Anterior cingulate cortex (tissue), 58 donors: ENCODE data around the gene UBQLN1.
"Not testable (repeated sequence)": the region's sequence is repeated elsewhere in the genome, so short reads cannot be mapped to it uniquely, and the experiment has no call there.

ENCODE experiments used
- DNase-seq, 58 donors: peaks; one replicate each; lab custom pipeline; 2025; lab: John Stamatoyannopoulos, UW

The UBQLN1 gene

GRCh38 chr9:83639266-83639665 is 68.5 kb downstream of the UBQLN1 start:
- no peak for DNase-seq

- DNase-seq, result no peak
Measured at GRCh38 chr9:83637389-83637788, 70.4 kb downstream of the UBQLN1 start.

GRCh38 chr9:83636813-83637212 is 70.9 kb downstream of the UBQLN1 start:
- DNase-seq, result no peak

- no peak for DNase-seq
Measured at GRCh38 chr9:83633676-83634075, 74.1 kb downstream of the UBQLN1 start.

GRCh38 chr9:83633255-83633654 is 74.5 kb downstream of the UBQLN1 start:
- DNase-seq, result no peak

- DNase-seq, result peak in 2 of 58 donors; percentile 2 to 7
Measured at GRCh38 chr9:83630938-83631457, 76.8 kb downstream of the UBQLN1 start.

- DNase-seq, result no peak
Measured at GRCh38 chr9:83629433-83630104, 78.2 kb downstream of the UBQLN1 start.

- no peak for DNase-seq
Measured at GRCh38 chr9:83628540-83628939, 79.2 kb downstream of the UBQLN1 start.

- no peak for DNase-seq
Measured at GRCh38 chr9:83625178-83625577, 82.6 kb downstream of the UBQLN1 start.

GRCh38 chr9:83623679-83624076 is 84.1 kb downstream of the UBQLN1 start:
- DNase-seq, result peak in 3 of 58 donors; percentile 41 to 43 (median 42)

GRCh38 chr9:83622939-83623678 is 84.6 kb downstream of the UBQLN1 start, which contains the start of gene IDNK:
TSS of gene IDNK (plus strand) at chr9:83623143. CDS start at chr9:83623172, 29 bp downstream.
- DNase-seq, result peak in 55 of 58 donors; percentile 21 to 86 (median 65)

- DNase-seq, result peak in 5 of 58 donors; percentile 11 to 65 (median 49)
Measured at GRCh38 chr9:83622433-83622938, 85.3 kb downstream of the UBQLN1 start.

- peak in 21 of 58 donors; percentile 3 to 52 (median 12) for DNase-seq
Measured at GRCh38 chr9:83620841-83621636, 86.7 kb downstream of the UBQLN1 start.

- no peak for DNase-seq
Measured at GRCh38 chr9:83617299-83617698, 90.5 kb downstream of the UBQLN1 start.

- DNase-seq, result not testable (repeated sequence)
Measured at GRCh38 chr9:83613298-83613697, 94.5 kb downstream of the UBQLN1 start.
